Raji (cell line): Measurements from ENCODE around the gene DEPDC1B.

Source experiments
- POLR2A ChIP-seq: IDR thresholded peaks from 2 replicates; pipeline ENCODE4 v1.6.1; 2011; ENCODE audit warnings: low read depth, low read length, control low read depth; ENCODE audit not compliant: insufficient read depth

DEPDC1B gene

DNA sequence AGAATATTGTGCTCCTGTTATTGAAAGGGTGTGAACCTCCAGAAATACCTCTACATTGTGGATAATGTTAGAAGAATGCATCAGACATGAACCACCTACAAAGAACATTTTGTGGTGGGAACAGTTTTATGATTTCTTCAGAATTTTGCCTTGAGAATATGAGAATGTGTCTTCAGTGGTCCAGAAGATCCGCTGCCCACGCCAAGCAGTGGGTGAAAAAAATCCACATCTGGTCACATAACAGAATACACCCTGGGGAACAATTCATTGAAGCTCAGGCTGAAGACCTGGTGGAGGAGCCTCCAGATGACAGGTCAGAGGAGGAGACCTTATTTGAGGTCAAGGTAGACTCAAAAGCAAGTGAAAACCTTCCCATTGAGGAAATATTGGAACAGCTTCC is 69.1 kb downstream of the DEPDC1B start:
- no peak for TF ChIP-seq POLR2A

DNA sequence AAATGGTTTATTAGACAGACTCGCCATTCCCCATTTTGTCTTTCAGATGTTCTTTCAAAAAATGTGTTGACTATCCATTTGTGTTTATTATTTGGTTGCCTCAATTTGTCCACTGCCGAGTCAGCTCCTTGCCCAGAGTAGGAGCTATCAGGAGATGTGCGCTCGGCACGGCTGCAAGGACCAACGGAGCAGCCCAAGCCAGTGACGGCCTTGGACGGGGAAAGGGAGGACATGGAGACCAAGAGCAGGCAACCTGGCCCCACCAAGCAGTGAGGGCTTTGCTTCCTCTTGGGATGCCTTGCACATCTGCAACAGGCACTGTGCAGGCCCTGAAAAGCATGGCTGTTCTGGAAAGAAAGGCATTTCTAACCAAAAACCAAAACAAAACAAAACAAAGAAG is 69.8 kb downstream of the DEPDC1B start:
- no peak for TF ChIP-seq POLR2A

DNA sequence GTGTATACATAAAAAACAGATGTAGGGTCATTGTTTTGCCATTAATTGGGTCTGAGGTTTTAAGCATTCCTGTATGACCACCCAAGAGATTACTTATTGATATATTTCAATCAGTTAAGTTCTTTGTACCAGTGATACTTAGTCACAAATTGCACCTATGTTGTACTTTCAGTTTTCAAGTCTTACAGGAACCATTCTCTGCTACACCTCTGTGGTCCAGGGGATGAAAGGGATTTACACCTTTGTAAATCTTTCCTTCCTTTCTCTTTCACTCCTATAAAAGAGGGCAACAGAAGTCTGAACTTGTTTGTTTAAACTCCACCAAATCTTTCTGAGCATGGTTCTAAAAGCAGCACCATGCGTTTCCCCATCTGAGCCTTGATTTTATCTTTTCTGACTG is 86.1 kb downstream of the DEPDC1B start:
- TF ChIP-seq POLR2A = no peak

- TF ChIP-seq POLR2A = no peak
Measured at GRCh38 chr5:60611099-60611740, 88.7 kb downstream of the DEPDC1B start.

DNA sequence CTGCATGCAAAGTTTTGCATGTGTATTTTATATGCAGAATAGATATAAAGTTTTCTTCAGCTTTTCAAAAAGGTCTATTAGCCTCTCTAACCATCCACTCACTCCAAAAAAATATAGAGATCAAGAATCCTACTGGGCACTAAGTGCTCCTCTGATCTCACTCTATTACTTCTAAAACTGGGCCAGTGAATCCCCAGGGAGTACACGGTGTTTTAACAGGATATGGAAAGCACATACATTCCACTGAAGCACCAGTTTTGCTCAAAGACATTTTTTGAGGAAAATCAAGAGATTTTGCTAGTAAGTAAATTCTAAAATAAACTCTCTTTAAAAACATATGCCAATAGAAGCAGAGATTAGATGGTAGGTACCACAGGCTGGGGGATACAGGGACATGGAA is 95.2 kb downstream of the DEPDC1B start:
- TF ChIP-seq POLR2A = no peak

DNA sequence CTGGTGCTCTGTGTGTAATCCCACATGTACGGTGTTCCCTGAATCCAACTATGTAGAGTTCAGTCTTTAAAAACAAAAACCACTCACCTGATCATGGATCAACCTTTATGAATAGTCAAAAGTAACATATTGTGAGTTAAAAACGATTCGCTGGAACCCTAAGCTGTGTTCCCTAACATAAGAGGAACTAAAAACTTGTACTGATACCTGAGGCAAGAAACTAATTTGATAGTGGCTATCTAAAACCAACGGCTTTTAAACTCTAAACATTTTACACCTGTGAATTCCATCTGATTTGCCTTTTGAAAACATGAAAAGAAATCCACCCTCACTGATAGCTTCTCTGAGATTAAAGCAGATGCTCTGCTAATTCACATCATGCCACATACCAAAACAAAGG is 101.5 kb downstream of the DEPDC1B start:
- no peak for TF ChIP-seq POLR2A

DNA sequence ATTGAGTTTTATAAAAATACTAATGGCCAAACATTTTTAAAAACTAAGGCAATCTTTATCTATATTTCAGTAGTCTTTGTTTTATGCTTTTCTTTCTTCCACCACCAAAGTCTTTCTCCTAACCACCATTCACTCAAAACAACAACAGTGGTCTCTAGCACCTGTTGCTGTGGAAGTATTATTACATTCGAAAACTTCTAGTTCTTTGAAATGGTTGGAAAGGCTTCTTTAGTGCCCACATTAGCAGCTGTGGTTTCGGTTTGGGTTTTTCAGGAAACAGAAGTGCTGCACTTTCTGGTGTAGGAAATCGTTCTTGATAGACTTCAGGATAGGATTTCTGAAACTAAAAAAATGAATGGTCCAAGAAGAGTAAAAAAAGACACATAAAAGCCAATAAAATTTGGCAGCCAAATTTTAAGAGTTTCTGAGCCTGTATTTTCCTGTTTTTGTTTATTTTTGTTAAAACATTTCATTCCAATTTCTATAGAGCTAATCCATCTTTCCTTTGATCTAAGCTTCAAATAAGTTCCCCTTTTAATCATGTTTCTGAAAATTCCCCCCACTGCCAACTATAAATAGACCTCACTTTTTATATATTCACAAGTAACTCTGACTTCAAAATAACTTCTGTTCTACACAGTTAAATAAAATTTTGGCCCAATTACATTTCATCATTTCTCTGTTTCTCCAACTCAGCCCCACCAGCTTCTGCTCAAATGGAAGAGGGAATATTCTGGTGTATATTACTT is 102.2 kb downstream of the DEPDC1B start:
- TF ChIP-seq POLR2A = no peak

GRCh38 chr5:60594715-60595477 is 105.1 kb downstream of the DEPDC1B start:
- TF ChIP-seq POLR2A = no peak

DNA sequence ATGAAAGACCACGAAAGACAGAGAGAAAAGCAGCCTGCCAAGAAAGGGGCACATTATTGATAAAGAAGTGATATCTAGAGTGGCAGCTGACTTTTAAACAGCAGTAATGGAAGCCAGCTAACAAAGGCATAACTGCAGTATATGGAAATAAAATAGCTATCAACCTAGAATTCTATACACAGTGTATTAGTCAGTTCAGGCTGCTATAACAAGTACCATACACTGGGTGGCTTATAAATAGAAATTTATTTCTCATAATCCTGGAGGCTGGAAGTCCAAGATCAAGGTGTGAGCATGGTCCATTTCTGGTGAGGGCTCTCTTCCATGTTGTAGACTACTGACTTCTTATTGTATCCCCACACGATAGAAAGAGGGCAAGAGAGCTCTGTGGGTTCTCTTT is 109.8 kb downstream of the DEPDC1B start:
- no peak for TF ChIP-seq POLR2A

DNA sequence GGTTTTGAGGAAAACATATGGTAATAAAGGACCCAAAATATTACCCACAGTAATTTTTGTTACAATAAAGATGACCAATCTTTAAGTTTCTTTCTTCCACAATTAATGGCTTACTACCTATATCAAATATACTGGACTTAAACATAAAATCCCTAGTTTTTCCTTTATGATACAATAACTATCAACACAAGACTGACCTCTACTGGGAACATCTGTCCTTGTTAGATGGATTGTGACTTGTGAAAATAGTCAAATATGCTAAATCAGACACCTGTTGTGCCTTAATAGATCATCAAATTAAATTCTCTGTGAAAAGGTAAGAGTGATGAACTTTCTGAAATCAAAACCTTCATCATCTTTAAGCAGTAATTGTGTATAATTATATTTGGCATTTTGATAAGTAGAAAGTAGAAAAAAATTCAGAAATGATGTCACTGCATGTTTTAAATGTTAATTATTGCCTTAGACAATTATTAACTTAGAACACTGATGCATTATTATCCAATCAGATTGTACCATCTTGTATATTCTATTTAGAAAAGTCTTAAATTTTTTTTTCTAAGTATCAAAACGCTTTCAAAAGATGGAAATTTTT is 113.6 kb downstream of the DEPDC1B start:
- TF ChIP-seq POLR2A = no peak

DNA sequence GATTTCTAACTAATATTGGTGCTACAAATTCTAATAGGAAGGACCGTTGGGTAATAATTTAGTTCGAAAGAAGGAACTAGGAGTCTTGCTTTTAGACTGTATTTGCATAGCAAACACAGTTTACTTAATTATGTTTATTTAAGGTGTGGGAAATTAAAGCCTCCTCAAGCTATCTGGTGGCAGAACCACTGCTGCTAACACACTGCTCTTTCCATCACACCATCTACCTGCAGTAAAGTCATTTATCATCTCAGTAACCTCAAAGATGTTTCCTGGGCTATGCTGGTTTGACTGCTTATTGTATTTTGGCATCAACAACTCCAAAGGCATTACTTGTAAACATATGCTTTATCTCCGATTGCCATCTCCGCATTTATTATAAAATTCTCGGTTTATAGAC is 114.3 kb downstream of the DEPDC1B start:
- no peak for TF ChIP-seq POLR2A

DNA sequence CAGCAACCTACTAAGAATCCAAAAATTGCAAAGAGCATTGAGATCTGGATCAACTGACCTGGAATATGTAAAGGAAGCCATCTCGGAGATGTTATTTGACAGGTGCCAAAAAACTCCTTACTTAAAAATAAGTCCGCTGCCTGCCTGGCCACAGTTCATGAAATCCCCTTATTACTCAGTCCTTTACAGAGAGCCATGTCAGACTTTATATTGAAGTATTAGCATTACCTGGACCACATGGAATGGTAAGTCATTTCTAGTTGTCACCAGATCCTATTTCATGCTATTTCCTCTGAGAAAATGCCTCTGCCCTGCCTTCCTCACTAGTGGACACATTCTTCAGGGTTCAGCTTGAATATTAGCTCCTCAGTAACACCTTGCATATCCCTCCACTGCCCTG is 115.7 kb downstream of the DEPDC1B start:
- no peak for TF ChIP-seq POLR2A

- no peak for TF ChIP-seq POLR2A
Measured at GRCh38 chr5:60583616-60584015, 116.3 kb downstream of the DEPDC1B start.

DNA sequence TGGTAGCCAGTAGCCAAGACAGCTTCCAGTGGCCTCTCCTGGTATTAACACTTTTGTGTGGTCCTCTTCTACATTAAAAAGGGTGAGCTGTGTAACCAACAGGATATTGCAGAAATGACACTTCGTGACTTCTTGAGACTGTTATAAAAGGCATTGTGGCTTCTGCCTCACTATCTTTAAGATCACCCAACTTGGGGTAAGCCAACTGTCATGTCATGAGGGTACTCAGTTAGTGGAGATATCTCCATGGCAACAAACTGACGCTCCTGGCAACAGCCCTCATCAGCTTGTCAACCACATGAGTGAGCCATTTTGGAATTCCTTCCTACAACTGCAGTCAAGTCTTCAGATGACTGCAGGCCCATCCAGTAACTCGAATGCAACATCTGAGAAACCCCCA is 121.7 kb downstream of the DEPDC1B start:
- no peak for TF ChIP-seq POLR2A

- no peak for TF ChIP-seq POLR2A
Measured at GRCh38 chr5:60577116-60577515, 122.8 kb downstream of the DEPDC1B start.

DNA sequence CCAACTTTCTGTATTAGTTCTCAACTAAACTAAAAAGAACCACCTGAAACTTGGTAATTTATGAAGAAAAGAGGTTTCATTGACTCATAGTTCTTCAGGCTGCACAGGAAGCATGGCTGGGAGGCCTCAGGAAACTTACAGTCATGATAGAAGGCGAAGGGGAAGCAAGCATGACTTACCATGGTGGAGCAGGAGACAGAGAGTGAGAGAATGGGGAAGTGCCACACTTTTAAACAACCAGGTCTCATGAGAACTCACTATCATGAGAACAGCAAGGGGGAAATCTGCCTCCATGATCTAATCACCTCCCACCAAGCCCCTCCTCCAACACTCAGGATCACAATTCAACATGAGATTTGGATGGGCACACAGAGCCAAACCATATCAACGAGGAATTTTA is 123.5 kb downstream of the DEPDC1B start:
- no peak for TF ChIP-seq POLR2A

DNA sequence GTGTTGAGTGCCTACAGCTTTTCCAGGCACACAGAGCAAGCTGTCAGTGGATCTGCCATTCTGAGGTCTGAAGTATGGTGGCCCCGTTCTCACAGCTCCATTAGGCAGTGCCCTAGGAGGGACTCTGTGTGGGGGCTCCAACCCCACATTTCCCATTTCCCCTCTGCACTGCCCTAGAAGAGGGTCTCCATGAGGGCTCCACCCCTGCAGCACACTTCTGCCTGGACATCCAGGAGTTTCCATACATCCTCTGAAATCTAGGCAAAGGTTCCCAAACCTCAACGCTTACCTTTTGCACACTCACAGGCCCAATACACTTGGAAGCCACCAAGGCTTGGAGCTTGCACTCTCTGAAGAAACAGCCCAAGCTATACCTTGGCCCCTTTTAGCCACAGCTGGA is 131.3 kb downstream of the DEPDC1B start:
- TF ChIP-seq POLR2A = no peak
